Stimulated activated CD4-positive, alpha-beta T cell treated with anti-CD3 and anti-CD28 coated beads, Interleukin-1b, Interleukin-23, amount 100 ng/mL, for 4 hours (primary cell): ENCODE data around the gene CD209.

Experiments used
- DNase-seq, 2 donors: peaks; one replicate each; pipeline ENCODE4 v3.0.0-alpha.2; 2020; ENCODE audit warnings: low read depth in 2 of 2

Gene CD209

DNA sequence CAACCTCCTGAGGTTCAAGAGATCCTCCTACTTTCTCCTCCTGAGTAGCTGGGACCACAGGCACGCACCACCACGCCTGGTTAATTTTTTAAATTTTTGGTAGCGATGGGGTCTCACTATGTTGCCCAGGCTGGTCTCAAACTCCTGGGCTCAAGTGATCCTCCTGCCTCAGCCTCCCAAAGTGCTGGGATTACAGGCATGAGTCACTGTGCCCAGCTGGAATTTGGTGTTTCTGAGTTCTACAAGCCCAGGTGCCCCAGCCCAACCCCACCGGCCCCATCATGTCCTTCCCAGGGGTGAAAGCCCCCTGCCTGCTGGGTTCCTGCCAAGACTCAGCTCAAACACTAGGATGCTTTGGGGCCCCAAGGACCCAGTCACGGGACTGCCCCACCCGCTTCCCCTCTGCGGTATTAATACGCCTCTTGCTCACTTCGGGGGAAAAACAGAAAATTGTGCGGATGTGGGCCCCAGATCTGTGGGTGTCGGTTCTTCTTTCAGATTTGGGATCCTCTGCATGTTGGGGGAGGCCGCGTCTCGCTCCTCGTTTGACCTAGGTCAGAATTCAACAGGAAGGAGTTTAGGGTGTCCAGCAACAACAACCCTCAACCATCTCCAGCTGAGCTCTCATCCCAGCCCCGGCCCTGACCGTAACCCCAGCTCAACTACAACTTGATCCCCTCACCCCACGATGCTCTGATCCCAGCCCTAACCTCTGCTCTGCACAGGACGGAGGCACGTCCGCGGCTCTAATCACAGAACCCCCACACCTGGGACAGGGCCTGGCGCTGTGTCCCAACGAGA lies 41.7 kb downstream of the CD209 start:
- DNase-seq: peak; percentile 54 to 63

DNA sequence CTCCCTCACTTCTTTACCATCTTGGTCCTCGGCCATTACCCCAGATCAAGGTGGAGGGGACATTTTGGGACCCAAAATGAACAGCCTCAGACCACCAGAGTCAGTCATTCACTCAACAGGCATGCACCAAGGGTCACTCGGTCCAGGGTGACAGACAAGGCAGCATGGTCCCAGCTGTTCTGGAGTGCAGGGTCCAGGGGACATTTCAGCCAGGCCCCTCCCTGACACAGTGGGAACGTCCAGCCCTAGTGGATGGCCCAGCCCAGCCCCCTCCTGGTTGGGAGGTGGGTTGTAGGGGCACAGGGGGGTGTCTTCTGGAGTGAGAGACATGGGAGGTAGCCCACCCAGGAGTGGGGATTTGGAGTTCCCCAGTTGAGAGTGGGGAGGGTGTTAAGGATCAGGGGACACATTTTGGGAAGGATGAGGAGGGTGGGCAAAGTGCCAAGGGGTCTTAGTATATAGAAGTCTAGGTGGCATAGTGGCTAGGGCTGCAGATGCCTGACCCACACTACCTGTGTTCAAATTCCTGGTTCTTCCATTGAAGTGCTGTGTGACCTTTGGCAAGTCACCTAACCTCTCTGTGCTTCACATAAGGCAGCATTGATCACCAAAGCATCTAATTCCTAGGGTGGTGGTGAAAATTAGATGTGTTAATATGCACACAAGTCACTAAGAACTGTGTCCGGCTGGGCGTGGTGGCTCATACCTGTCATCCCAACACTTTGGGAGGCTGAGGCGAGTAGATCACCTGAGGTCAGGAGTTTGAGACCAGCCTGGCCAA lies 42.9 kb downstream of the CD209 start:
- no peak for DNase-seq

DNA sequence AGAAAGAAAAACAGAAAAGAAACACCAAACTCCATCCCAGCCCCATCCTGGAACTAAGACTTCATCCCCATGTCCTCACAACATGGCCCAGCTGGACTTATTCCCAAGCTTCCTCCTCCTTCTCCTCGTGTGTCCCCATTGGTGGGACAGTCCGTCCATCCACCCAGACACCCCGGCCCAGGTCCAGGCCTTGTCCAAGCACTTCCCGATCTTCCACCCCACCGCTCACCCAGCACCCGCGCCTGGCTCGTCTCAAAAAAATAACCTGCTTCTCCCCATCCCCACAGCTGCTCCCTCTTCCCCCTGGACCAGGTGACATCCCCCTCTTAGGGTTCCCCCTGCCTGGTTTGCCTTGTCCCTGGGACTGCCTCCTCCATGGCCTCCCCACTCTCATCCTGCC lies 44.0 kb downstream of the CD209 start:
- no peak for DNase-seq

DNA sequence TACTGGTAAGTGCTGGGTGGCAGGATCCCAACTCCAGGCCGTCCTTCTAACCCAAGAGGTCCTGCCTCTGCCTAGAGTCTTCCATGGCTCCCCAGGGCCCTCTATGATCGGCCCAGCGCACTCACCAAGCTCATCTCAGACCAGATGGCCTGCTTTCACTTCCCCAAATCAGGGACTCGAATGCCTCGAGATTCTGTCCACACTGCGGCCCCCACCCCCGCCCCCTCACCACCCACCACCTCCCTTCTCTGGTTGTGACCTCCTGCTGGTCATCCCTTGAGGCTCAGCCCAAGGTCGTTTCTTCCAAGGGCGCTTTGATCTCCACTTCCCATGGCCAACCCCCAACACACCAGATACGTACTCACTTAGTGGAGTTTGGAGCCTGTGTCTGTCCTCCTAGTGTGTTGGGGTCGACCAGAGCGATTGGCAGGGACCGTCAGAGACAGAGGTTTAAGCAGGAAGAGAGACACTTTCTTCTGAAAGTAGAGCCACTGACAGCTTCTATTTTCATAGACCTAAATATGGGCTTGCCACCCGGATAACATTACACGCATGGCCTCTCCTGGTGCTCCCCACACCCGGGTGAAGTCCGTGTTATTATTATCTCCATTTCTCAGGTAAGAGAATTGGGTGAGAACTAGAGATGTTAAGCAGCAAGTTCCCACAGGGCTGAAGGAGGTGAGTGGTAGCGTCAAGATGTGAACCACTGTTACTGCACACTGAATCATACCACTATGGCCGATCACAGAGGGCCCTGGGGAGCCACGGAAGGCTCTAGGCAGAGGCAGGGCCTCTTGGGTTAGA lies 45.5 kb downstream of the CD209 start, which contains the start of gene FCER2:
Gene FCER2 (minus strand): TSS at position 478 of the 804 bp plus-strand sequence. CDS start 2,371 bp downstream, outside the sequence.
- DNase-seq: no peak

DNA sequence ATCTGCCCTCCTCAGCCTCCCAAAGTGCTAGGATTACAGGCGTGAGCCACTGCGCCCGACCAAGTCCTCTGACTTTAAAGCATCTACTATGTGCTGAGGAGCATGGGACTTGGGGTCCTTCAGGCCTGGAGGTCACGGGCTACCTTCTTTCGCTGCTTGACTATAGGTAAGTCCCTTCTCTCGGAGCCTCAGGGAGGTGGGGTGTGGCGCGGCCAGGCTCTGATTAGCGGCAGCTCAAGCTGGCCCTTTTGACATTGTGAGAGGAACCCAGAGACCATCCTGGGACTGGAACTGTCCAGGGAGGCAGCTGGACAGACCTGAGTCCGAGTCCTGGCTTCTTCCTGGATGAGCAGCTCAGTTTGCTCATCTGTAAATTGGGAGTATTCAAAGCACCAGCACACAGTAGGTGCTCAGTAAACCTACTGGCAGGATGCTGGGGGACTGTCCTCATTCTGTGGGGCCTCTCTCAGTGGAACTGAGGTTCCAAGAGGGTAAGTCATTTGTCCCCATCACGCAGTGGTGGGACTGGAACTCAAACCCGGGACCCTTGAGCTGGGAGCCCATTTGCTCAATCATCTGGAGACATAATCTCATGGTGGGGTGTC lies 46.2 kb downstream of the CD209 start:
- DNase-seq: no peak

DNA sequence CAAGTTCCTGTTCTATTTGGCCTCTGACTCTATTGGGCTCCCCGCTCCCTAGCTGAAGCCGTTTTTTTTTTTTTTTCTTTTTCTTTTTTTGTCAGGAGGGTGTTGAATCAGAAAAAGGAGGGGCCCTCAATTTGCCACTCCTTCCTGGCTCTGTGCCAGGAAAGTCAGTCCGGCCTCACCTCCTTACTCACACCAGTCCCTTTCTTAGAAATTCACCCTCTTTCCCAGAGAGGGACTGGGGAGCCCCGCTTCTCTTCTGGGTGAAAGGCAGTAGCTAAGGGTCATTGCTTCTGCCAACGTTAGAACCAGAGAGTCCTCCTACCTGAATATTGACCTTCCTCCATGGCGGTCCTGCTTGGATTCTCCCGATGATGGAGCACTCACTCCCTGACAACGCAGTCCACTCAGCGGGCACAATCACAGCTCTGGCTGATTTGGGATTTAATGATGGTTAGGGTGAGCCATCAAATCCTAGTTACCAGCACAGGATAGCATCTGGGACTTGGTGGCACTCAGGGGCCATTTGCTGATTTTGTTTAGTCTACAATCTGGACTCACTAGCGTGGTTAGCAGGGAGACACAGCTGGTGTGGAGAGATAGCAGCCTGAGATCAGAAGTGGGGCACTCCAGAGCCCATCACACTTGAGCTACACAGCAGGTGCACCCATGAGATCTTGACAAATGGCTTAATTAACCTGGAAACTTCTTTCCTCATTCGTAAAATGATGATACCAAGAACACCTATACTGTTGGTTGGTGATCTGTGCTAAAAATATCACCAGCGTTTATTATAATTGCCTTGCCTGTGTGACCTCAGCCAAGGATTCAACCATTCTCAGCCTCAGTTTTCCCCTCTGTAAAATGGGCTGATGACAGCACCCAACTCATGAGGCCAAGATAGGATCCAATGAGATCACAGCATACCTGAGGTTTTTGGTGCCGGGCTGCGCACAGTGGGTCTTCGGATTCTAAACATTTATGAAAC lies 47.6 kb downstream of the CD209 start:
- peak in 1 of 2 donors; percentile 28 for DNase-seq

DNA sequence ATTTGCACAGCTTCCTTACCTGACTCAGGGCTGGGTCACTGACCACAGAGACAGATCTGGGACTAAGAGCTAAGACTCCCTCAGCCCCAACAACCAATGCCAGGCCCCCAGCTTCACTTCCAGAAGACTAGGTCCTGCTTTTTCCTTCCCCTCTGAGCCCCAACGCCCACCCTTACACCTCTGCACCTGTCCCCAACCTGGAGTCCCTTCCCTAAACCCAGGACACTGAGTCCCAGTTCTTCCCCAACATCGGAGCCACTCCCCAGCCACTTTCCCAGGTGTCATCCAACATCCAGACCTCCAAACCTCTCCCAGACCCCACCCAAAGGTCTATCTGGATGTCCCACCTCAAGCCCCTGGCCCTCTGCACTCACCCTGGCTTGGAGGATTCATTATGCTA lies 48.3 kb downstream of the CD209 start:
- DNase-seq: no peak

DNA sequence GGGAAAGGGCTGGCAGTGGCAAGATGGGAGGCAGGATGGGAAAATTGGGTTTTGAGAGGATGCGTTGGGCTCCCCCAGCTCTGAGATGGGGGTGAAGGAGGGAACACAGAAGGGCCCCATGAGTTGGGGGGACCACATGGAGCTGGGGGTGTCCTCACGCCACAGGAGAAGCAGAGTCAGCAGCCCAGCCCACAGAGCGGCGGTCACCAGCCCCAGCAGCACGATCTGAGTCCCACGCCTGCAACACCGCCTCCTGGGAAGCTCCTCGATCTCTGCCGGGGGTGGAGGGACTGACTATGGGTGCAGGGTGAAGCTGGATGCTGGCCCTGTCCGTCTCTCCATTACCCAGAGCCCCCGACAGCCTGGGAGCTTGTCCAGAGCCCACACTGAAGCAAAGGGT lies 48.8 kb downstream of the CD209 start:
- no peak for DNase-seq

DNA sequence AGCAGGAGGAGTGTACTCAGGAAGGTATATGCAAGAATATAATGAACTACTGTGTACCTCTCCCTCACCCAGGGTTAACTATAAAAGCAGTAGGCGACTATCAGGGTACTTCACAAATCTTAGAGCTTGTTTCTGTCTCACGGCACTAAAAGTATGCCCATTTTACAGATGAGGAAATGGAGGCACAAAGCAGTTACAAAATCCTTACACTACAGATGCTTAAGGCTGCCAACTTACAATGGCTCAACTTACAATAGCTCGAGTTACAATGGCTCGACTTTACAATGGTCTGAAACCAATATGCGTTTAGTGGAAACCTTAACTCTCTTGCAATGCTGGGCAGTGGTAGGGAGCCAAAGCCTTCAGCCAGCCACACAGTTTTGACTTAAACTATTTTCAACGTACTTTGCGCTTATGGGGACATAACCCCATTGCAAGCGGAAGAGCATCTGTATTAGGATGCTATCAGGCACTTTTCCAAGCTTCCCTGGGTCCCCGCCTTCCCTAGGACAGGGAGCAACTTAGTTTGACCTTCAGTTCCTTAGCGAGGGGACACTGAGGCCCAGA lies 49.5 kb downstream of the CD209 start:
- no peak for DNase-seq

DNA sequence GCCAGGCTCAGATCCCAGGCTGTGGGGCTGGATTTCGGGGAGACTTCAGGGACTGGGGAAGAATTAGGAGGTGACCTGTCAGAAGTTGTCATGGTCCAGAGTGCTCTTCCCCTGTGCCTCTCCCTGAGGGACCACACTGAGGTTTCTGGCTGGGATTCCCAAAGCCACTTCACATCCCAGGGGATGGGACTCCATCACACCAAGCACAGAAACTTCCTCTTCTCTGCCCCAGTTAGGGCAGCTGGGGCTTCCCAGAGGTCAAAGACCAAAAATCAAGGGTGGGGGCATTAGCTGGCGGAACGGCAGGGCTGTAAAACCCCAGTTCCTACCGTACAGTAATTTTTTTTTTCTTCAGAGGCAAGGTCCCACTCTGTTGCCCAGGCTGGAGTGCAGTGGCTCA lies 52.8 kb downstream of the CD209 start:
- no peak for DNase-seq

DNA sequence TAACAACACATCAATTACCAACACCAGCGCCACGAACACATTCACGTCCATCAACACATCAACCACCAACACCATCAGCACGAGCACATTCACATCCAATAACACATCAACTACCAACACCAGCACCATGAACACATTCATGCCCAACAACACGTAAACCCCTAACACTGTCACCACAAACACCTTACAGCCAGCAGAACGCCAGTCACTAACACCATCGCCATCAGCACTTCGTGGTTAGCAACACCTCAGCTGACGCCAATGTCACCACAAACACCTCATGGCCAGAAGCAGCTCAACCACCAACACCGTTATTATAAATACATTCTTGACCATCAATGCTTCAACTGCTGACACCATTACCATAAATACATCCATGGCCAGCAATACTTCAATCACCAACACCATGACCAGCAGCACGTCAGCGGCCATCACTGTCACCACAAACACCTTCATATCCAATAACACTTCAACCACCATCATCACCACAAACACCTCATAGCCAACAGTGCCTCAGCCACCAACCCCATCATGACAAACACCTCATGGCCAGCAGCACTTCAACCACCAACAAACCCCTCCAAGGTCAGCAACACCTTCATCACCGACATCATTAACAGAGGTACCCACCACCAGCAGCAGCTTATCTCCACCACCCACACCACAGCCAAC lies 54.8 kb downstream of the CD209 start:
- no peak for DNase-seq

DNA sequence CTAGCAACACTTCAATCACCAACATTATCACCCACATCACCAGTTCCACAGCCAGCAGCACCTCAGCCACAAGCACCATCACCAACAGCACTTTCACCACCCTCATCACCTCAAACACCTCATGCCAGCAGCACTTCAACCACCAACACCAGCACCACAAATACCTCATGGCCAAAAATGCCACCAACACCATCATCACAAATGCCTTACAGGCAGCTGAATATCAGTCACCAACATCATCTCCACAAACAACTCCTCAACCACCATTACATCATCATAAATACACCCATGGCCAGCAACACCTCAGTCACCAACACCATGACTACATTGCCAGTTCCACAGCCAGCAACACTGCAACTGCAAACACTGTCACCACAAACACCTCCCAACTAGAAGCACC lies 55.8 kb downstream of the CD209 start:
- no peak for DNase-seq

DNA sequence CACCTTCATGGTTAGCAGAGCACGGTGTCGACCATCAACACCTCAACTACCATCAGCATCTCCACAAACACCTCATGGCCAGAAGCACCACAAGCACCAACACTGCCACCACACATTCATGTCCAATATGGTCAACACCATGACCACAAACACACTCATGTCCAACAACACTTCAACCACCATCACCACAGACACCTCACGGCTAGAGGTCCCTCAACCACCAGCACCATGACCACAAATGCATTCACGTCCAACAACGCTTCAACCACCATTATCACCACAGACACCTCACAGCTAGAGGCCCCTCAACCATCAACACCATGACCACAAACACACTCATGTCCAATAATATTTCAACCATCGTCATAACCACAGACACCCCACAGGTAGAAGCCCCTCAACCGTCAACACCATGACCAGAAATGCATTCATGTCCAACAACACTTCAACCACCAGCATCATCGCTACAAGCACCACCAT lies 56.5 kb downstream of the CD209 start:
- no peak for DNase-seq
